ENCODE results near the gene RCBTB2. TPM values are rescaled to one million over a fixed set of nuclear protein-coding genes. Genes with fewer than 3 reads are reported as not detected.

RCBTB2 gene
- total and polyA plus RNA-seq, 10 donors, result 6.7 to 19.6 (median 14.8) TPM

GRCh38 chr13:48487968-48488367 lies 44.9 kb downstream of the RCBTB2 start:
- Histone ChIP-seq H3K9me3 (peaks cover 0 to 11% (median 0%) of the 10 kb centered on the region in 8 donors), H3K4me1 (peaks cover 13 to 65% (median 50%) of the 10 kb centered on the region in 6 donors), H3K27ac (peak overlapping the region in 2 of 8 donors; percentile 88), H3K36me3 (peaks cover 0 to 47% (median 0%) of the 10 kb centered on the region in 6 donors), H3K27me3 (replicated peaks in 1 of 7) (no peaks in the 10 kb centered on the region), H3K4me3 (no peak overlapping the region)
- 94 to 99% (median 95%) methylated on average over 2 of the region's 2 CpGs for WGBS, 5 donors
- DNase-seq, result no peak
- TF ChIP-seq CTCF (IDR thresholded peaks at IDR 0.05 in 8 of 11, conservative IDR thresholded peaks at IDR 0.05 in 3 of 11) (no peak), POLR2AphosphoS5 (IDR thresholded peaks at IDR 0.05) (no peak), POLR2A (IDR thresholded peaks at IDR 0.05) (no peak)
- intact Hi-C loops (cut with DNase I; ENCODE audit: low total_unique reads), result no loop called here

DNA sequence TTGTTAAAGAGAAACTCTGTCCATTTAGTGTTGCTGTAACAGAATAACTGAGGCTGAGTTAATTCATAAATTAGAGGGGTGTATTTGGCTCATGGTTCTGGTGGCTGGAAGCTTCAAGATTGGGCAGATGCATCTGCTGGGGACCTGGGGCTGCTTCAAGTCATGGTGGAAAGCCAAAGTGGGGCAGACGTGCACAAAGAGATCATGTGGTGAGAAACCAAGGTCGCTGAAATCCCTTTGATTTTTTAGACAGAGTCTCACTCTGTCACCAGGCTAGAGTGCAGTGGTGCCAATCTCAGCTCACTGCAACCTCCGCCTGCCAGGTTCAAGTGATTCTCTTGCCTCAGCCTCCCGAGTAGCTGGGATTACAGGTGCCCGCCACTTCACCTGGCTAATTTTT lies 46.0 kb downstream of the RCBTB2 start:
- WGBS, 5 donors, result 84 to 92% (median 88%) methylated on average over 5 of the region's 5 CpGs
- H3K27me3 ChIP-seq (replicated peaks in 1 of 7), result no peaks in the 10 kb centered on the region
- DNase-seq, result no peak
- no peak overlapping the region for H3K4me3 ChIP-seq
- peaks cover 13 to 54% (median 39%) of the 10 kb centered on the region in 6 donors for H3K4me1 ChIP-seq
- TF ChIP-seq CTCF (IDR thresholded peaks at IDR 0.05 in 8 of 11, conservative IDR thresholded peaks at IDR 0.05 in 3 of 11) (no peak), POLR2A (IDR thresholded peaks at IDR 0.05) (no peak), POLR2AphosphoS5 (IDR thresholded peaks at IDR 0.05) (no peak)
- peaks cover 0 to 59% (median 0%) of the 10 kb centered on the region in 6 donors for H3K36me3 ChIP-seq
- intact Hi-C loops (cut with DNase I; ENCODE audit: low total_unique reads), result no loop called here
- peaks cover 0 to 11% (median 0%) of the 10 kb centered on the region in 8 donors for H3K9me3 ChIP-seq
- H3K27ac ChIP-seq, result peak overlapping the region in 2 of 8 donors; percentile 17 to 32

DNA sequence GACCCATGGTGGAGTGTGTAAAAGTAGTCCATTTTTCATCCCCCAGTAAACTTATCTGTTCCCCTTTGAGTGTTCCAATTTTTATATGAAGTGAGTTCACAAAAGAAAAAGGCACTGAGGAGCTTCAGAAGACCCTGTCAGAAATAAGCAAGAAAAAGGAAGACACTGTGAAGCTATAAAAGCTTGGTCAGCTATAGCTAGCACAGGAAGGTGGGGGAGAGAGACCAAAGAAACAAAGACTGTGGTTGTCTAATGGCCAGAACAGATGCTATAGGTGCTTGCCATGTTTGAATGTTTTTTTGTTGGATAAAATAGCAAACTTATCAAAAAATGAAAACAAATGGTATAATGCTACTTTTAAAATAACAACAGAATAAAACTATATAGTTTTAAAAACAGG lies 46.5 kb downstream of the RCBTB2 start:
- DNase-seq, result no peak
- H3K27ac ChIP-seq, result peak overlapping the region in 2 of 8 donors; percentile 17 to 32
- TF ChIP-seq POLR2AphosphoS5 (IDR thresholded peaks at IDR 0.05), result no peak
- TF ChIP-seq POLR2A (IDR thresholded peaks at IDR 0.05), result no peak
- no peak for TF ChIP-seq CTCF (IDR thresholded peaks at IDR 0.05 in 8 of 11, conservative IDR thresholded peaks at IDR 0.05 in 3 of 11)
- peaks cover 0 to 63% (median 0%) of the 10 kb centered on the region in 6 donors for H3K36me3 ChIP-seq
- H3K27me3 ChIP-seq (replicated peaks in 1 of 7), result no peaks in the 10 kb centered on the region
- peaks cover 0 to 11% (median 0%) of the 10 kb centered on the region in 8 donors for H3K9me3 ChIP-seq
- intact Hi-C loops (cut with DNase I; ENCODE audit: low total_unique reads), result no loop called here
- H3K4me3 ChIP-seq, result no peak overlapping the region
- H3K4me1 ChIP-seq, result peaks cover 11 to 49% (median 35%) of the 10 kb centered on the region in 6 donors

DNA sequence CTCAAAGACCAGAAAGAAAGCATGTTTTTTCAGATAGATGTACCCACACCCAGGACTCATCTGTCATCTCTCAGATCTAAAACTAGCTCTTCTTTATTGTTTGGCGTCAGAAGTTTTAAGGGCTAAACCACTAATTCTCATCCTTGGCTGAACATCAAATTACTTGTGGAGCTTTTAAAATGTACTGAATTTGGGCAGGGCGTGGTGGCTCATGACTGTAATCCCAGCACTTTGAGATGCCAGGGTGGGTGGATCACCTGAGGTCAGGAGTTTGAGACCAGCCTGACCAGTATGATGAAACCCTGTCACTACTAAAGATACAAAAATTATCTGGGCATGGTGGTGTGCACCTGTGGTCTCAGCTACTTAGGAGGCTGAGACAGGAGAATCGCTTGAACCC lies 47.4 kb downstream of the RCBTB2 start:
- no peak for TF ChIP-seq POLR2AphosphoS5 (IDR thresholded peaks at IDR 0.05)
- TF ChIP-seq CTCF (IDR thresholded peaks at IDR 0.05 in 8 of 11, conservative IDR thresholded peaks at IDR 0.05 in 3 of 11), result no peak
- TF ChIP-seq POLR2A (IDR thresholded peaks at IDR 0.05), result no peak
- intact Hi-C loops (cut with DNase I; ENCODE audit: low total_unique reads), result no loop called here
- 78 to 94% (median 87%) methylated on average over 3 of the region's 3 CpGs for WGBS, 5 donors

More for the DNA sequence above, 47.4 kb downstream of the RCBTB2 start:
- H3K27ac ChIP-seq, result no peak overlapping the region
- no peak overlapping the region for H3K4me3 ChIP-seq
- H3K4me1 ChIP-seq, result peaks cover 5 to 40% (median 27%) of the 10 kb centered on the region in 6 donors
- H3K36me3 ChIP-seq, result peaks cover 0 to 73% (median 2%) of the 10 kb centered on the region in 6 donors
- peaks cover 0 to 11% (median 0%) of the 10 kb centered on the region in 8 donors for H3K9me3 ChIP-seq
- DNase-seq, result peak; percentile 11
- H3K27me3 ChIP-seq (replicated peaks in 1 of 7), result no peaks in the 10 kb centered on the region

All from spleen (tissue), 11 donors.